Activated CD8-positive, alpha-beta memory T cell treated with anti-CD3 and anti-CD28 coated beads for 4 hours (primary cell): ENCODE results near the gene TMEM236.

Experiments used
- DNase-seq, 2 donors: peaks; one replicate each; pipeline ENCODE4 v3.0.0-alpha.2; 2020; ENCODE audit warnings: low read depth in 2 of 2

The TMEM236 gene

GRCh38 chr10:17820943-17821342 lies 68.9 kb downstream of the TMEM236 start:
- no peak for DNase-seq

- no peak for DNase-seq
Measured at GRCh38 chr10:17821893-17822292, 69.9 kb downstream of the TMEM236 start.

GRCh38 chr10:17831341-17831740 lies 79.3 kb downstream of the TMEM236 start:
- no peak for DNase-seq

GRCh38 chr10:17831896-17832295 lies 79.9 kb downstream of the TMEM236 start:
- no peak for DNase-seq

- no peak for DNase-seq
Measured at GRCh38 chr10:17833656-17834055, 81.7 kb downstream of the TMEM236 start.

- DNase-seq: no peak
Measured at GRCh38 chr10:17835688-17836087, 83.7 kb downstream of the TMEM236 start.

GRCh38 chr10:17836942-17837341 lies 84.9 kb downstream of the TMEM236 start:
- no peak for DNase-seq

DNA sequence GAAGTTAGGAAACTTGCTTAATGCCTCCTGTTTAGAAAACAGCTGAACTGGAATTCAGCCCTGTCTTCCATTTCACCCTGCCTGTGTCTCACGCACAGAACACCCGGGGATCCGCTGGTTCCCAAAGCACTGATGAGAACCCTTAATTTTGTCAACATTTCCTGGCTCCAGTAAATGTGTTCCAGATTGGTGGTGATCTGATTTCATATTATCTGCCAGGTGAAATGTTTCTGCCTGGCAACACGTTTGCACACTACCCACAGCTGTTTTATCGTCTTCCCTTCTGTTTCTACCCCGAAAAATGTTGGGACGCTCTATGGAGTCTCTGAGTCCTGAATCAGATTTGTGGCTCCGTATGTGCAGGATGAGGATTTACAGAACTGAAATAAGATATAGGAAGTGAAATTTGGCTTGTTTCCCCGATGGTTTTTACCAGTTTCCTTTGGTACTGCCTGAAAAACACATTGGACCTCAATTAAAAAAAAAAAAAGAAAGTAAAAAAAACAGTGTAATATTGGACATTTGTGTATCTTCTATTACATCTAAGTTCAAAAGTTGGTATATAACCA lies 86.2 kb downstream of the TMEM236 start:
- no peak for DNase-seq

GRCh38 chr10:17841050-17841449 lies 89.0 kb downstream of the TMEM236 start:
- no peak for DNase-seq

DNA sequence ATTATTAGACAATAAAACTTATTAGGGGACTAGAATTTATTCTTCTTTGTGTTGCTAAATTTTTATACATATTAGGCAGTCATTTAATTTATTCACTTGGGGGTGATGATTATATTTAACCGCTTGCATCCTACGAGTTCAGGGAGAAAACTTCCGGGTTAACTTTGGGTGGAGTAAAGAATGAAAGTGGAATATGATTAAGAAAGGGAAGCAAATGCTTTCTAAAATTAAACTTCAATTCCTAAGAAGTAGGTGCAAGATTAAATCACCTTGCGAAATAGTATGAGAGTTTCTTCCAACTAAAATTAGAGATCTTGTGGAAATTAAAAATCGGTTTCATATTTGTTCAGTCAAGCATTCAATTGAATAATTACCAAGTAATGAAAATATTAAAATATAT lies 90.6 kb downstream of the TMEM236 start:
- DNase-seq: no peak

- DNase-seq: no peak
Measured at GRCh38 chr10:17847585-17848296, 95.7 kb downstream of the TMEM236 start.

- no peak for DNase-seq
Measured at GRCh38 chr10:17848646-17849045, 96.6 kb downstream of the TMEM236 start.
